Dermis blood vessel endothelial cell (primary cell): ENCODE data around the gene ADCY5. TPM values are rescaled to one million over a fixed set of nuclear protein-coding genes. Genes with fewer than 3 reads are reported as not detected.

ENCODE experiments used
- DNase-seq: peaks from one replicate; pipeline ENCODE4 v3.0.0; 2010
- total RNA-seq: library from RNA; depleted of rRNA; stranded (reverse); fragments of >200 nt; gene quantifications from 2 replicates; pipeline ENCODE4 v1.2.3, GENCODE V29; 2014

The ADCY5 gene
- total RNA-seq, 1 donor from 2014 or later: 0.17 TPM

DNA sequence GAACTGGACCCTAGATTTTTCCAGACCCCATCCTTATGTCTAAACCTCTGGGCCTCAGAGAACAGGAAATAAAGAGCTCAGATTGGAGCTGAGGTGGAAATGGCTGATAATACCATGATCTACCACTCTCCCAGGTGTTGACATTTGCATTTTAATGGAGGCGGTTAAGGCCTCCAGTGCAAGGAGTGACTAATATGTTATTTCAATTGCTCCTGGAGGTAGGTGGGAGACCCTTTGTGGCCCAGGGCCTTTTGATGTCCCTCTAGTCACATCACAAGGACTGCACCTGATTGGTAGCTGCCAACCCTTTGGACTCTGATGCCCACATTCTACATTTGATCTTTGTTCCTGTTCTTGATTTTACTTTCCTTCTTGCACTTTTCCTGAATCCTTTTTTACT lies 9.0 kb upstream of the ADCY5 start:
- no peak for DNase-seq

- DNase-seq: no peak
Measured at GRCh38 chr3:123453675-123454074, 4.8 kb upstream of the ADCY5 start.

DNA sequence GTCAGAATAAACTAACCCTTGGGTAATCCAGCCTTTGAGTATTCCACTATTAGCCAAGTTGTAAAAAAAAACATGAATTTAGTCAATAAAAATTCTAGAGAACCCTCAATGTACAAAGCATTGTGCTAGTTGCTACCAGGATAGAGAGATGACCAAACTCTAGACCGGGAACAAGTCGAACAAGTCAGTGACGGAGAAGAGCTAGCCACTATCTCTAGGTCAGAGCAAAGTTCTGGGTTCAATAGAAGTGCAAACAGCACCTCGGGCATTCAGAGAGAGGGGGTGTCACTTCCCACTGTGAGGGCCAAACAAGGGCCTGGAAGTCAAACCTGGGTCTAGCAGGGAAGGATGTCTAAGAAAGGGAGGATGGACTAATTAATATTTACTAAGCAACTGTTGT lies 2.3 kb upstream of the ADCY5 start:
- no peak for DNase-seq

DNA sequence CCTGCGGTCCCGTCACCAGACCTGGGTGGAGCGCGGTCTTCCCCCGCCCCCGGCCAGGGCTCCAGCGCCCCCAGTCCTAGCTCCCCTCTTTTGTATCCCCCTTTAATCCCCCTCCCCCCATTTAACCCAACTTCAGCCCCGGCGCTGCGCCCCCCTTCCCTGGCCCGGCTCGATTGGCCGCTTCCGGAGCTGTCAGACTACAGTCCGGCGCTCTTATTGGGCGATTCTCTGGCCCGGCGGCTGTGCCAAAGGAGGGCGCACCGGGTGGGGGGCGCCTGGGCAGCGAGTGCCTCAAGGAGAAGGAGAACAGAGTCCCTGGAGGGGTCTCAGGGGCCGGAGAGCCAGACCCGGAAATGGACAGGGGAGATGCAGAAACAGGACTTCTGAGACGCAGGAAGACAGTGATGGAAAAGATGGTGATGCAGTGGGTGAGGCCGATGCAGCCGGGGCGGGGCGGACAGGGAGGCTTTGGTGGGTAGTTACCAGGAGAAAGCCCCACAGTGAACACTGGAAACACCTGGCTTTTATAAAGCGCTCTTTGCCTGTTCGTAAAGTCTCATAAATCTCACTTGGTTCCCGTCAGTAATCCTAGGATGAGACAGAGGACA lies 1.2 kb upstream of the ADCY5 start:
- DNase-seq: no peak

- peak; percentile 25 for DNase-seq
Measured at GRCh38 chr3:123449102-123449996, 459 bp upstream of the ADCY5 start.

DNA sequence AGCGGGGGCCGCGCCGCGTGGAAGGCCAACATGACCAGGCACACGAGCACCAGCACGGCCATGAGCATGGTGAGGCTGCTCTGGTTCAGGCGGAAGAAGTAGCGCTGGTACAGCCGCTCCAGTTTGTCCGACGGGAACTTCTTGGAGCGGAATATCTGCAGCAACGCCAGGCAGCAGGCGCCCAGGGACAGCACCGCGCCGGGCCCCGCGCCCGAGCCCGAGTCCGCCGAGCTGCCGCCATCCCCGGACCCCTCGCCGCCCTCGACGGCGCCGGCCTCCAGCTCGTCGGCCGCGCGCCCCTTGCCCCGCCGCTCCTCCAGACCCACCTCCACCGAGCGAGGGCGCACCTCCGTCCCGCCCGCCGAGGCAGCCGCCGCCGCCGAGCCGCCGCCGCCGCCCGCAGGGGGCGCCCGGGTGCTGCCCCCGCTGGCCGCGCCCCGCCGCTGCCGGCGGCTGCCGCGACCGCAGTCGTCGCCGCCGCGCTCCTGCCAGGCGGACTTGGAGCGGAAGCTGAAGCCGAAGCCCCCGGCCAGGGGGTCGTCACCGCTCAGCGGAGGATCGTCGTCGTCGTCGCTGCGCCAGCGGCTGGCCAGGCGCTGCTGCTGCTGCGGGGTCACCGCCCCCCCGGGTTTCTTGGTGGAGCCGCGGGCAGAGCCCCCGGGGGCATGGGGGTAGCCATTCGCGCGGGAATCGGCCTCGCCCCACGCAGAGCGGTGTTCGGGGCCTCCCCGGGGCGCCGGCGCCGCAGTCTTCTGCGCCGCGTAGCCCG lies 957 bp downstream of the ADCY5 start:
- DNase-seq: peak; percentile 28

GRCh38 chr3:123447416-123447748 lies 1.5 kb downstream of the ADCY5 start:
- DNase-seq: no peak

- DNase-seq: no peak
Measured at GRCh38 chr3:123446610-123447109, 2.2 kb downstream of the ADCY5 start.

DNA sequence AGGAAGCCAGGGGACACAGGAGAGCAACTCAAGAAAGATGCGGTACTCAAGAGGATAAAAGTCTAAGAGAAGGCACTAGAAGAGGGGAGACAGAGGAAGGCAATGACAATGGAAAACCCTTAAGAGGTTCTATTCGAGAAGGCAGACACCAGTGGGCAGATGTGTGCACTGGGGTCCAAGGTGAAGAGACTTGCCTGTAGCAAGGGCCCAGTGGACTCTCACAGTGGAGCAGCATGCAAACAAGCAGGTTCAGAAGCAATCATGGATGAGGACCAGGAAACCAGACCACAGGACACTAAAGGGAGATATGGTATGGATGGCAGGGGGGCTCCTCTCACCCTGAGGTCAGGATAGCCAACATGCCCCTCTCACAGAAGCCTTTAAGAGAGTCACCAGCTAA lies 2.7 kb downstream of the ADCY5 start:
- no peak for DNase-seq

DNA sequence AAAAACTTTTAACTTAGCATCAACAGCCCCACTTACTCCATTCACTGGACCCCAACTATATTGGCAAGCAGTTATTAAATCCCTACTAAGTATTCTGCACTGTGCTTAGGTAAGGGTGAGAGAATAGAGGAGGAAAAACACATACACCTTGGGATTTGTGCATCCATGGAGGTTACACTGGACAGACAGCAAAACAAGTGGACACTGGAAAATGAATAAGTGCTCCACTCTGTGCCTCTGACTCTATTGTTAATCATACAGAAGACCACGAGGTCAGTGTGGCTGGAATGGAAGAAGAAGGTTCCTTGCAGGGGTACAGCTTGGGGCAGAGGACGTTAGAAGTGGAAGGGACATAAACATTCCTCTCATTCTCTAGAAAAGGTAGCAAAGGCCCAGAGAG lies 3.2 kb downstream of the ADCY5 start:
- DNase-seq: no peak

DNA sequence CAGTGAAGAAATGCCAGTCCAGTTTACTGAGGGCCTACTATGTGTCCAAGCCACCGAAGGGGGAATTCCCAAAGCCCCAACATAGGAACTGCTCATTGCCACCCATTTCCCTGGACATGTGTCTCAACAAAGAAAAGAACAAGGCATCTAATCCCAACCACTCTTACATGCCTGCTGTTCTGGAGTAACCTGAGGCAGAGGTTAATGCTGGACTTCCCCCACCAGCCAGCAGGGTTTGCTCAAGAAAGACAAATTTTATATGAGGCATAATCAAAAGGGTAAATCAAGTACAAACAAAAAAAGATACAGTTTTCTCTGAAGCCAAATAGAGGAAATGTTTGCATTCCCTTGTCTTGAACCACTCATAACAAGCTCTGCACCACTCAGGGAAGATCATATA lies 4.1 kb downstream of the ADCY5 start:
- no peak for DNase-seq

DNA sequence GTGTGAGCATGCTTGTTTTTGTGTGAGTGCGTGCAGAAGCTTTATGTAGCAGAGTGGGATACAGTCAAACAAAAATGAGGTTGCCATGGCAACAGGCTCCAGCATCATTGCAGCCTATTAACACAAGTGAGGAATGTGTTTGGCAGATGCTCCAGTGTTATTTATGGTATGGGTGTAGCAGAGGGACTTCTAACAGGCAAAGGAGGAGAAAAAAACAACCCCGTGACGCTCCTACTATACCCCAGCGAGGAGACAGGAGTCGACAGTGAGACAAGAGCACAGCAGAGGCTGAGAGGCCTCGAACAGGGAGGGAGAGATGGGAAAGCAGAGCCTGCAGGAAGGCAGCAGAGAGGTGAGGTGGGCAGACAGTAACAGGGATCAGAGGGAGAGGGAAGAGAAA lies 4.9 kb downstream of the ADCY5 start:
- no peak for DNase-seq

DNA sequence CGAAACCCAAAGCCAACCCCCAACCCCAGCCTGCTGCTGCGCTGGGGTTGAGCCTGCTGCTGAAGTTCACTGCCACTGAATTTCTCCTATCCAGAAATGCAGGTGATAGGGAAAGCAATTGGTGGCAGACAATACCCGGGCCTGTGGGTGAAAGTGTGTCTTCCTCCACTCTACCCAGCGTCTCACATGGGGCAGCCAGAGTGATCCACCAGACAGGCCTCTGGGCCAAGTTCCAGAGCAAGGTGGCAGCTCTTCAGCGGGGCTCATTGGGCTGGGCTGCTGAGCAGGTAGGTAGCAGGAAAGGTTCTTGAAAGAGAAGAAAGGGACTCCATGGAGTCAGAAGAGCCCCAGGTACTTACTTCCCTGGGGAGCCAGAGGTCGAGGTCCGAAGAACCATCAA lies 6.0 kb downstream of the ADCY5 start:
- no peak for DNase-seq

DNA sequence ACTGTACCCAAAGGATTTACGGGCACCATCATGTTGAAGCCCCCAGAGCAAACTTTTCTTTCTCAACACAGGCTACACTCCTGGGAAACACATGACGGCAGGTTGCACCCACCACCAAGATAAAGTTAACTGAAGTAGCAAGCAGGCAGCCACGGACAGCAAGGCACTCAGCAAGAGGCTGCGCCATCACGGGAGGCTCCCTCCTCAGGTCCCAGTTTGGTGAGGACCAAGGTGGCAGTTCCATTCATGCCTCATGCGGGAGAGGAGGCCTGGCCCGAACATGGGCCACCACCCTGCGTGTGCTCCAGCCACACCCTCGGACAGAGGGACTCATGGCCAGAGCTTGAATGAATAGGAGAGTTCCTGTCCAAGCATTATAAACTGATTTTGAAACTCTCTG lies 6.8 kb downstream of the ADCY5 start:
- no peak for DNase-seq

DNA sequence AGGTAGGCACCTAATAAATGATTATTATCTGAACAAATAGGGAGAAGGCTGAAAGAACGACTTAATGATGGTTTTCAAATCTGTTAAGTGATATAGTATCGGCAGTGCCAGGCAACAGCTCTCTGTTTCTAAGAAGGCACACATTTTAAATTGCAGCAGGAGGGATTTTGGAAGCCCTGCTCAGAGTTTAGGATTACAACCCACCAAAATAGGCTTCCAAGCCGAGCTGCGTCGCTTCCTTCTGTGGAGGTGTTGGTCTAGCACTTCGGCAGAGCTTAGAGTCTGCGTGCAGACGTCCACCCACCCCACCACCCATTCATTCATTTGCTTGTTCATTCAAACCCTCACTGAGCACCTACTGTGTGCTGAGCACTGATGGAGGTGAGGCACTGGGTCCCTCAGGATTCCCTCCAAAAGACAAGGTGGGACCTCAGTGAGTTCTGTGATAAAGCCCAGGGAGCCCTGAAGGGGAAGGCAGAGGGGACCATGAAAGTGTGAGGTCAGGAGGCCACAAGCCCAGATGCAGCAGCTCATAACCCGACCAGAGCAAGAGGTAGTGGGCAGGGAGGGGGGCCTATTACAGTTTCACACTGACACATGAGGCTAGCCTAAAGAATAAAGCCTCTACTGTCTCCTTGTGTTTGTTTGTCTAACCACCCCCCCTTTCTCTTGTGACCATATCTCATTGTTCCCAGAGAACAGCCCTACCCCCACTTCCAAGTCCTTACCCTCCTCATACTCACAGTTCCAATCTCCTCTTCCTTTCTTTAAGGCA lies 8.9 kb downstream of the ADCY5 start:
- DNase-seq: no peak

DNA sequence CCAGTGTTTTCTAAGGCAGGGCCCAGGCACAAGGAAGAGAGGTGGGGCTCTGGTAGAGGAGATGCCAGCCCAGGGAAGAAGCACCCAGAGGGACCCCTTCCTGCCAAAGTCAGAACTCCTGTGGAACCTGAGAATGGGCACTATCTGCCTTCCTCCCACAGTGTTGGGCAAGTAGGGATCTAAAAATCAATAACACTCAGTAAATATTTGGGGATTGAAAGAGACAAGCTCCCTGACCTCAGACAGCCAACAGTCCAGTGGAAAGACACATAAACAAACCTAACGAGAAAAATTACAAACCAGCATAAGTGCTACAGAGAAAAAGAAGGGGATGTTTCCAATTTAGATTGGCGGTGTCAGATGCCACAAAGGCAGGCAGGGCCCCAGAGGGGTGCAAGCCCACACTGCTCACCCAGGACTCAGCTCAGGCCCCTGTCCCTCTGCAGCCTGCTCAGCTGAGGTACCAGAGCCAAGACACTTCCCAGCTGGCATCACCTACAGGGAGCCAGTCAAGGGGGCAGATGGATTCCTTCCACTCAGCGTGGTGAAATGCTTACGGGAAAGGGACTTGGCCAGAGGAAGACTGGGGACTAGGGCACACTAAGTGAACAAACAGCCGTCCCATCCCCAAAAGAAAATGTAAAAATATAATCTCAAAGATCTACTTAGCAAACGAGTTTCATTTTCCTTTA lies 15.9 kb downstream of the ADCY5 start:
- no peak for DNase-seq

DNA sequence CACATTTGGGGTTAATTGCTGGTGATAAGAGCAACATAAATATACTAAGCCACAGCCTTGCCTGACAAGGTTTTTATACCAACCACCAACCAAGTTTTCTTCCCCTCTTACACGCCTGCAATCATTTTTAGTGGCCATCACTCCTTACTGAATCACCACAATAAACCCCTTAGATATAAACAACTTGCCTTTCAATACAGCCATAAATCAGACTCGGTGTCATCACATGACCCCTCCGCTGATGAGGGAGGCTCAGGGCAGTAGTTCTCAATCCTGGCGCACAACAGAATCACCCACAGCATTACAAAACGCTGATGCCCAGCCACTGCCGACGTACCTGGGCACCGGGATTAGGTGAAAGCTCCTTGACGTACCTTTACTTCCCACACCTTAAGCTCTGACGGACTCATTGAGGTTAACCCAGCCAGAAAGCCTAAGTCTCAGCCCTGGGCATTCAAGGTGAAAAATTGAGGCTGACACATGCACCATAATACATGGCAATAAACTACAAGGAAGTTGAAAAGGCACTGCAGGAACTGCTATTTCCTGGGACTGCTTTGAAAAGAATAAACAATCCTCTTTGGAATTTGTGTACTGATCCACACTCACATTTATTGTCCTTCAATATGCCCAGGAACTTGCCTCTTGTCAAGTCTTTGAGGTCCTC lies 17.1 kb downstream of the ADCY5 start:
- no peak for DNase-seq

DNA sequence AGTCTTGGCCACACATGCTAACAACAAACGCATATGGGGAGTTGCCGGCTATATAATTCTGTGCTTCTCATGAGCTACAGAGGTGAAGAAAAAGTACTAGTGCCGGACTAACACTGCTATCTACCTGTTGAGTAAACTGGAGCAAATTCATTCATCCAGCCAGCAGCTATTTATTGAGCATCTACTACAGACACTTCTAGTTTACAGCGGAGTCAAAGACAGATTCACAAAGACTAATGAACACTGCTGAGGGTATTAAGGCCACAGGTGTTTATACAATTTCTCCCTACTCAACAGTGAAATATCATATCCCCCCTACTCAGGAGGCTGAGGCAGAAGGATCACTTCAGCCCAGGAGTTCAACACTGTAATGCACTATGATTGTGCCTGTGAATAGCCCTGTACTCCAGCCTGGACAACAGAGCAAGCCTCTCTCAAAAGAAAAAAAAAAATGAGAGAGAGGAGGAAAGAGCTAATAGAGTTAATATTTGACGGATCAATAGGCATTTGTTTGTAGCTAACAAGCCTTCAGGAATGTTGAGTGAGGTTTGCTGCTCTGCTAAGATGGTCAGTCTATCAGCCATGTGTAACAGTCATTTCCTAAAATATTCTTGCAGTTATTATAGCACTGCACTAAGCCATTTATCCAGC lies 17.8 kb downstream of the ADCY5 start:
- DNase-seq: no peak

- no peak for DNase-seq
Measured at GRCh38 chr3:123430266-123430665, 18.6 kb downstream of the ADCY5 start.

- no peak for DNase-seq
Measured at GRCh38 chr3:123429362-123430125, 19.3 kb downstream of the ADCY5 start.
